Measurements from ENCODE around the gene IL1RAP.
"Not testable (repeated sequence)": the region's sequence is repeated elsewhere in the genome, so short reads cannot be mapped to it uniquely, and the experiment has no call there.

IL1RAP gene

DNA sequence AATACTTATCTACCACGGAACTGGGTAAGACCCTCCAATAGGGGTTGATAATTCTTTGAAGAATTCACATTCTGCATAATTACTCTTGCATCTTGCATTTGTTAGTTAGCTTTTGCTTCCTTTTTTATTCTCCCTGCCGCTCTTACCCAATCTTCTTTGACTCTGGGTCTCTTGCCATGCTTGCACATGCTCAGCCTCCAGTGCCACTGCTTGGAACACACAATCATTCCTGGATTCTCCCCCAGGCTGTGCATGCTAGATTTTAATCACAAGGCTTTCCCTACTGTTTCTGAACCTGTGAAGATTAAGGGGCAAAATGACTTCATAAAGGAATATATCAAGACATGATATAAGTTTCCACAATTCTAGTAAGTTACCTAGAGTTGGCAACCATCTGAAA is 133.1 kb downstream of the IL1RAP start:
- DNase-seq (ENCODE audit: low spot score) (no peak), FAIRE-seq (no peak)

DNA sequence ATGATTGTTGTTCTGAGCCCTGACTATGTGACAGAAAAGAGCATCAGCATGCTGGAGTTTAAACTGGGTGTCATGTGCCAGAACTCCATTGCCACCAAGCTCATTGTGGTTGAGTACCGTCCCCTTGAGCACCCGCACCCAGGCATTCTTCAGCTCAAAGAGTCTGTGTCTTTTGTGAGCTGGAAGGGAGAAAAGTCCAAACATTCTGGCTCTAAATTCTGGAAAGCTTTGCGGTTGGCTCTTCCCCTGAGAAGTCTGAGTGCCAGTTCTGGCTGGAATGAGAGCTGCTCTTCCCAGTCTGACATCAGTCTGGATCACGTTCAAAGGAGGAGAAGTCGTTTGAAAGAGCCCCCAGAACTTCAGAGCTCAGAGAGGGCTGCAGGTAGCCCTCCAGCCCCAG is 142.0 kb downstream of the IL1RAP start:
- FAIRE-seq (no peak), DNase-seq (ENCODE audit: low spot score) (no peak)

DNA sequence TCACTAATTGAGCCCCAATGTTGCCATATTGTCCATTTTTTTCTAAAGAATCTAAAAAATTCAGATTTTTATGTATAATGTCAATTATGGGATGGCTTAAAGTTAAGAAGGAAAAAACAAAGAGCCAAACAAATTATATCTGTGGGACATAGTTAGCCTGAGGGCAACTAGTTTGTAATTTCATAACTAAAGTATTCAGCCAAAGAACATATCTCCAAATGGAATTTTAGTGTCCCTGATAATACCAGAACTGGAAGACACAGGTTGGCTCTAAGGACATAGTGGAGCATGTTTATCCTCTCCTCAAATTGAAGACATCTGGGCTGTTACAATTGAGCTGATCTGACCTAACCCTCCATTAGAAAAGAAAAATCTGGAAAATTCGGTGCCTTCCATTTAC is 144.2 kb downstream of the IL1RAP start:
- no peak for FAIRE-seq
- no peak for DNase-seq (ENCODE audit: low spot score)

DNA sequence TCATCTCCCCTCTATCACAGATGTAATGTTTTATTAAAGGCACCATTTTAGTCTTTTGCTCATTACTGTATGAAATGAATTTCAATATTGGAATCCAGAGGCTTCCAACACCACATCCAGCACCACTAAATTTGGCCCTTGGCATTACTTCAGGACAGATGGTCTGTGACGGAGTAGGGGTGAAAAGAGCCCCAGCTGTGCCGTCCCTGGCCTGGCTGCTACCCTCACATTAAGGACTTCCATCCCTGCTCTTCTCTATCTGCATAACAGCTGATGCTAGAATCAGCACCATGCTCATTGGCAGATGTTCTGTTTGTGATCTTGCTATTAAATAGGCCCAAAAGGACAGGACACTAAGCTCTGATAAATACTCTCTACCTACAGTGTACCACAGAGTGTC is 152.9 kb downstream of the IL1RAP start:
- FAIRE-seq: no peak

DNA sequence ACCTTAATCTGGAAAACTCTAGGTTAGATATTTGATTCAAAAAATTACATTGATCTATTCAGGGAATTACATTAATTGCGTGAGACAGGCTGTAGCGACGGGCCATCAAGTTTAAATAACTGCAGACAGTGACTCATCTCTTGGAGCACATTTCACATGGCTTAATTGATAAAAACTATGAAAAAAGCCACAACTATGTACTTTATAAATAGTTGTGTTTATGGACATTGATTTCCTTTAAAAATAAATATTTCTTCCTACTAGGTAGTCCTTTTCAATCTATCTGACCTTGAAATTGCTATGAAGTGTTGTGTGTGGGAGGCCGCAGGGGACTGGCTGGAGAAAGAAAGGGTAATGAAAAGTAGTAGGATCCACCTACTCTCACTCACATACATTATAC is 157.8 kb downstream of the IL1RAP start:
- FAIRE-seq (no peak), DNase-seq (ENCODE audit: low spot score) (peak; percentile 25)

More for the DNA sequence above, 152.9 kb downstream of the IL1RAP start:
- DNase-seq (ENCODE audit: low spot score): no peak

DNA sequence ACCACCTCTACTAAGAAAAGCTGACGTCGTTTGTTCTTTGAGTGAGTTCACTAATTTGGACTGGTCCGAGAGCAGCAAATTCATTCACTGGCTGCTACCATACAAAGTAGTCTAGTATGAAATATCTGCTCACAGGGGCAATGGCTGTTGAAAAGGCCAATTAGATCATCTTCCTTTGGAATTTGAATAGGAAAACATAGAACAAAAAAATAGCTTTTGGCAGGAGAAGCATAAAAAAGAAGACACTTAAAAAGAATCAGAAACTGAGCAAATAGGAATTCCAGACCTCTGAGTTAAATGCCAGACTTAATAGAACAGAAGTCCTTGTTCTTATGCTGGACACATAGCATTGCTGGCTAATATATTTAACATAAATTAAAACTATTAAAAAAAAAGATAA is 159.3 kb downstream of the IL1RAP start:
- DNase-seq (ENCODE audit: low spot score): no peak
- FAIRE-seq: no peak

DNA sequence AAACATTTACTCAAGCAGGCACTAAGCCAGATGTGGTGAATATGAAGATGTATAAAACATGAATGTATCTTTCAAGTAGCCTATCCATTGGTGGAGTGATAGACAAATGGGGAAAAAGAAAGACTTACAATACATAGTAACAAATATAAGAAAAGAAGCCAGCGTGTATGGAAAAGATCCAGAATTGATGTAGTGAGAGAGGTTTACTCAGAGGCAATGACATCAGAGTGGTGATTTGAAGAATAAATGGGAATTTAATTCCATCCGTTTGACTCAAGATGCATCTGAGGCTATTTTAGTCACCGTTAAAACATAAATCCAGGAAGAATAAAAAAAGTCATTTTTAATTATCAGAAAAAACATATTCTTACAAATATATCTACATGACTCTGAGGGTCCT is 162.6 kb downstream of the IL1RAP start:
- no peak for DNase-seq (ENCODE audit: low spot score)
- no peak for FAIRE-seq

DNA sequence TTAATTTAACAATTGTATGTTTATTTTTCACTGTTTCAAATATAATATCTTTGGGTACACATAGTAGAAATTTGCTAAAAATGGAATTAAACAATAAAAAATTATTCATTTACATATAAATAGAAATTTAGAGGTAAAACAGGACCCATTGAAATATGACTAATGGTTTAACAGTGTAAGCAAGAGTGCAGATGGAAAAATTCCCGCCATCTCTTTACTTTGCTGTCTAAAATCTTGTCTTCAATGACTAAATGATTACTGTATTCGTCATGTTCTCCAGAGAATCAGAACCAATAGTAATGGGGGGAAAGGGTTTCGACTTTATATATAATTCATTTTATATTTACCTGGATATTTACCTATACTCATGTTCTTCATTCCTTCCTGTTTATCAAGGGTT is 163.1 kb downstream of the IL1RAP start:
- FAIRE-seq: no peak

DNA sequence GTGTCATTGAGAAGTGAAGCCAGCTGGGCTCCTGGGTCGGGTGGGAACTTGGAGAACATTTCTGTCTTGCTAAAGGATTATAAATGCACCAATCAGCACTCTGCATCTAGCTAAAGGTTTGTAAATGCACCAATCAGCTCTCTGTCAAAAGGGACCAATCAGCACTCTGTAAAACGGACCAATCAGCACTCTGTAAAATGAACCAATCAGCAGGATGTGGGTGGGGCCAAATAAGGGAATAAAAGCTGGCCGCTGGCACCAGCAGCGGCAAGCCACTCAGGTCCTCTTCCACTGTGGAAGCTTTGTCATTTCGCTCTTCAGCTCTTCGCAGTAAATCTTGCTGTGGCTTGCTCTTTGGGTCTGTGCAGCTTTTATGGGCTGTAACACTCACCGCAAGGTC is 164.0 kb downstream of the IL1RAP start:
- not testable (repeated sequence) for FAIRE-seq; DNase-seq (ENCODE audit: low spot score)

More for the DNA sequence above, 163.1 kb downstream of the IL1RAP start:
- DNase-seq (ENCODE audit: low spot score): no peak

DNA sequence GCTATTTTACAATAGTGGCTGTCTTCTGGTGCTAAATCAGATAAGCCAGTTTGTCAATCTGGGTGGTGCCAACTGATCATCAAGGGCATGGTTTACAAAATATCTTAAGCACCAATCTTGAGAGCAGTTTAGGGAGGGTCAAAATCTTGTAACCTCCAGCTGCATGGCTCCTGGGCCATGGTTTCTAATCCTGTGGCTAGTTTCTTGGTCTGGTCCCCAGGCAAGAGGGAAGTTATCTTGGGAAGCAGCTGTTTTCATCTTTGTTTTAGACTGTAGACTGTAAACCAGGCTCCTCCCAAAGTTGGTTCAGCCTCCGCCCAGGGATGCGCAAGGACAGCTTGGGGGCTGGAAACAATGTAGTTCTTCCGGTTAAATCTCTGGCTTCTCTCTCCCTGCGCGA is 166.8 kb downstream of the IL1RAP start:
- DNase-seq (ENCODE audit: low spot score) (no peak), FAIRE-seq (no peak)

DNA sequence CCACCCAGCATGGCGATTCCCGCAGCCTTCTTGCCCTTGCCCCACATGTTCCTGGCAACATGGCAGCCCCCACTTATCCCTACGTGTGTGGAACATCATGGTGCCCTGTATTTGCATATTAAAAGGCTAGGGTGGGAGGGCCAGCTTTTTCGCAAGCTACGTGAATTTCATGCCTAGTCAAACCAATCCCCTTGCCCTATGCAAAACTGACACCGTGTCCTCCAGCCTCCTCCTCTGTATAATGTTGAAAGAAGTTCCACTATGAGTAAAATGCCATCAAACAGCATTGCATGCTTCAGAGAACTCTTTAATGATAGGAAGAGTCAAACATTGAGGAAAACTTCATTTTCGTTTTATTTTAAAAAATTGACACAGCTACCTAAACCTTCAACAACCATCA is 170.9 kb downstream of the IL1RAP start:
- no peak for DNase-seq (ENCODE audit: low spot score)
- no peak for FAIRE-seq

DNA sequence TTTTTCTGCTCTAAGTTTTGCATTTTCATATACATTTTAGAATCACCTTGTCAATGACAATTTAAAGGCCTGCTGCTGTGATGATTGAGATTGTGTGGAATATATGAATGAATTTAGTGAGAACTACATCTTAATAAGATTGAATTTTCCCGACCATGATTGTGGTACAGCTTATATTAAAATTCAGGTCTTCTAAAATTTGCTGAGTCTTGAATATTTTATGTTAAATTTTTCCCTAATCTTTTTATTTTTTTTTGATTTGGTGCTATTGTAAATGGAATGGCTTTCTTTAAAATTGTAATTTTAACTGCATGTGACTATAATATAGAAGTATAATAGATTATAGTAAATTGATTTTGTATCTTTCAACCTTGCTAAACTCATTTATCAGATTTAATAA is 172.1 kb downstream of the IL1RAP start:
- no peak for DNase-seq (ENCODE audit: low spot score)
- no peak for FAIRE-seq

DNA sequence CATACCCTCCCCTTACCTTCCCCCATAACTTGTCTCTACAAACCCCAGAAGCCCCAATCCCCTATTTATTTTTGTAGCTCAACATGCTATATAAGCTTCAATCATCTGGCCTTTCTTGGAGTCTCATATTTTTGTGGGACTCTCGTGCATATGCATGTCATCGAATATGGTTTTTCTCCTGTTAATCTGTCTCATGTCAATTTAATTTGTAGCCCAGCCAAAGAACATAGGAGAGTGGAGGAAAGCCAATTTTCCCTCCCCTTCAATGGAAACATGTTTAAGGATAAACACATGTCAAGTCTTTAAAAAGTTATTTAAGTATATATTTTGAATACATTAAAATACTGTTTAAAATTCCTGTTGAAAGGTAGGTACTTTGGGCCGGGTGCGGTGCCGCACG is 176.4 kb downstream of the IL1RAP start:
- DNase-seq (ENCODE audit: low spot score) (no peak), FAIRE-seq (no peak)

DNA sequence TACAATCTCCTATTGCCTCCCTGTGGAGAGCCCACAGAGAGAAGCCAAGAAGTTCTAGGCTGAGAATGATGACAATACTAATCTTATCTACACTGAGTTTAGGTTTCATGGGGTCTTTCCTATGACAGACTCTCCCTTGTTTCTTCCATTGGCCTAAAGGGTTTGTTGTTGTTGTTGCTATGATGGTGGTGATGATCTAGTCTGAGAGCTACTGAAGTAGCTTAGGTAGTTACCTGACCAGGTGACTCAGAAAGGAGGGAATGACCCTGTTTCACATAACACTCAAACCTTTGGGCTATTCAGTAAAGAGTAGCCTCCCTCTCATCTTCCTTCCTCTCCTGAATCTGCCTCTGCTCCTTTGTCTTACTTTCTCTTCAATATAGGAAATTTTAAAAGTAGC is 178.4 kb downstream of the IL1RAP start:
- FAIRE-seq (no peak), DNase-seq (ENCODE audit: low spot score) (no peak)

DNA sequence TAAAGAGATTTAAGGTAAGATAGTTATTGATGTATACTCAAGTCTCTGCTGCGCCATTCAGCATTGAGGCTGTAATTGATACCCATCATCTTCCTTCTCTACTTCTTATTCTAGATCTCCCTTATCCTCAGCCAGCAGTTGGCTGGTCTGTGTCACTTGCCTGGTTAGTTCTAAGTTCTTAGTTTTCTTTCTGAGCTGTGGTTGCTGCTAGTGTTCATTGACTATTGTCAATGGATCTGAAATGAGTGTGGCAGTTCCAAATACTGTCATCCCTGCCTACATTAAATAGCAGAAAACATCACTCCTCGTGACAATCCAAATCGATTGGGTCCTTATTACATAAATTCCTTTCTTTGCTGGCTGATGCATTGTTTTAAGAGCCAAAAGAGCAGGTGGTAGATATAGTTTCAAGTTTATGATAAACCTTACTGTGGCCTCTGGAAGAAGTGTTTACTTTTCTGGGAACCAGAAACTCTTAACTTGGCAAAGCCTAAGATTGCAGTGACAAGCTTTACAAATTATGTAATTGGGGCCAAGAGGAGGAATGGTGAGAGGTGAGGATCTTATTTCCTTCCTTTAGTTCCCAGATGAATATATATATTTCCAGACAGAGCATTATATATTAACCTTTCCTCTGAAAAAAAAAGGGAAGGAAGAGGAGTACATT is 180.6 kb downstream of the IL1RAP start:
- FAIRE-seq: no peak
- no peak for DNase-seq (ENCODE audit: low spot score)

DNA sequence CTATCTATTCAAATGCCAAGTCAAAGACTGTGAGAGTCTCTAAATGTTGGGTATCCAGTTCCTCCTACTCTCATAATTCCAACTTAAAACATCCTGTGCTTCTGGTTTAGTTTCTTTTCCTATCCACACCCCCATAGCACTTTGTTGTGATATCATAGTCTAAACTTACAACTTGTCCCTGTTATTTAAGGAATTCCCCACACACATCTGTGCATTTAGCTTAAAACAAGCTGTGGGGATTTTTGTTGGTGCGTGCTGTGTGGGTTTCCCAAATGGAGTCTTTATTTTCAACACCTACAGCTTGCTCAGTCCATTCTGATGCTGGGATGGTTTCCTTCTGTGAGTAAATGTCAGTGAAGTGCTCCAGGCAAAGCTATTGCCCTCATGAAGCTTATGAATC is 181.3 kb downstream of the IL1RAP start:
- FAIRE-seq (no peak), DNase-seq (ENCODE audit: low spot score) (no peak)

DNA sequence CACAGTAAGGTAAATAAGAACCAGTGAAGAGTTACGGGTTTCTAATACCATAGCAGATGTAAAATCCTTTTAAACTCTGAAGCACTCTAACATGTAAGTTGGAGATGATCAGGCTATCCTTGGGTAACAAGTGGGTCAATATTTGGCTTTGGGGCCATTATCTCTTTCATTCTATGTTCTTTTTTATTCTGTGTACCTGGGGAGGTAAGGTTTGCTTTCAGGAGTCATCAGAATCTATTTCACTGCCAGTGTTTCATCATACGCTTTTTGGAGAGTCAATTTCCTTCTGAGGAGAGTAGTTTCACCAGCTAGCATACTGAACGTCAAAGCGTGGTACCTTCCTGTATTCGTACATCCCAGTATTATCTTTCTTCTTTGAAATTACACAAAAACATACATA is 182.1 kb downstream of the IL1RAP start:
- DNase-seq (ENCODE audit: low spot score): no peak
- no peak for FAIRE-seq

DNA sequence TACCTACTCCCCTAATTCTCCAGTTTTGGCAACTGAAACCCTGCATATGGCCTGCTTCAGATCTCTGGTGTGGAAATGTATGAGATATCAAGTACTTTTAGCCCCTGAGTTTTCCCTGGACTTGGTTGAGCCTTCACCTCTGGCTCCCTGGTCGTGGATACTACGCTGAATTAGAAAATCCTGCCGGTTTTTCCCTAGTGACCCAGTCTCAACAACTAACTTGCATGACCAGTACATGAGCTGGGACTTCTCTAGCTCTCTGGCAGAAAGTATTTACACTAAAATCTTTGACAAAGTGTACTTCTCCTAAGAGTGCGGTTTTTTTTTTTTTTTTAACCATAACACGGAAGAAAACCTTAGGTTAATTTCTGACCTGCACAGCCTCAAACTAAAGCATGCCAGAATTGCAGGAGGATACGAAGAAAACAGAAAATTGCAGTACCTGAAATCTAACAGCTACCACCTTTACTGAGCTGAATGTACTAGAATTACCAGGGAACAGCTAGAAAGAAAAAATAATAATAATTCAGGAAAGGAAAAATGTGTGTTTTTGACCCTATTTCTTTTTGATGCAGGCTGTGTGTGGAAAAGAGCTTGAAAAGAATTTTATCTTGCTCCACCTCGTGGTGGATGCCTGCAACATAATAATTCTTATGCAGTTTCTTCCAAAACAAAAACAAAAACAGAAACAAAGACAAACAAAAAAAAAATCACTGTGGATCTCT is 183.1 kb downstream of the IL1RAP start:
- DNase-seq (ENCODE audit: low spot score) (peak; percentile 18), FAIRE-seq (no peak)

DNA sequence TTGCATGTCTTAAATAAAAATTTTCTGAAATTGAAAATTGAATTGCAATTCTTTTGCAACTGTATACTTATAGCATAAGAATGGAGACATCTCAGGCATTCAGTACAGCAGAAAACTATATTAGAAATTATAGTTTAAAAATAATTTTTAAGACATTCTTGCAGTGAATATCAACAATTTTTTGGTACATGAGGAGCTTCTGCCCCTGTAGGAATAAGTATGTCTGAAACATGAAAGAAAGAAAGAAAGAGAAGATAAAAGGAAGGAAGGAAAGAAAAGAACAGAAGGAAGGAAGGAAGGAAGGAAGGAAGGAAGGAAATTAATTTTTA is 183.6 kb downstream of the IL1RAP start:
- no peak for FAIRE-seq
- DNase-seq (ENCODE audit: low spot score): no peak

DNA sequence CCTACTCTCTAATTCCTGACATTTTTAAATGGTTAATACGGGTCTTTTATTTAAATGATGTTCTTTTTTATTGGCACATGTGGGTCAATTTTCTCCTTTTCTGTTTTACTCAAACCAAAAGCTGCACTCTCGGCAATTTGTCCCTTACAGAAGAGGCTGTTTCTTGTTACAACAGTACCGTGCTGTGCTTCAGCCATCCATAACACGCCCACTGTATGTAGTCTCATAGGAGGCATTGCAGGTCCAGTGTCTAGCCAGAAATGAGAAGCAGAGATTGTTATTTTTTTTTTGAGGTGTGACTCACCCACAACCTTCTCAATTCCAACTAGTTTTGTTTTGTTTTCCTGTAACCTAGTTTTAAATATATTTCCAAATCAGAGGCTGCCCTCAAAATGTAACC is 184.0 kb downstream of the IL1RAP start:
- FAIRE-seq: no peak
- peak; percentile 14 for DNase-seq (ENCODE audit: low spot score)

DNA sequence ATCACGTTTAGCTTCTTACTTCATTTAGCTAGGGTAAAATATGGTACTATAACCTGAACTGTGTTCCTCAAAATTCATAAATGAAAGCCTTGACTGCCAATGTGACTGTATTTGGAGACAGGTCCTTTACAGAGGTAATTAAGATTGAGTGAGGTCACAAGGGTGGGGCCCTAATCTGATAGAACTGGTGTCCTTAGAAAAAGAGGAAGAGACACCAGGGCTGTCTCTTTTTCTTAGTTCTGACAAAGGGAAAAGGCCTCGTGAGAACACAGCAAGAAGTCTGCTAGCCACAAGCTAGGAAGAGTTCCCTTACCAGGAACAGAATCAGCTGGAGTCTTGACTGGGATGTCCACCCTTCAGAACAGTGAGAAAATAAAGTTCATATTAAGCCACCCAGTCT is 185.9 kb downstream of the IL1RAP start:
- FAIRE-seq: no peak
- no peak for DNase-seq (ENCODE audit: low spot score)

DNA sequence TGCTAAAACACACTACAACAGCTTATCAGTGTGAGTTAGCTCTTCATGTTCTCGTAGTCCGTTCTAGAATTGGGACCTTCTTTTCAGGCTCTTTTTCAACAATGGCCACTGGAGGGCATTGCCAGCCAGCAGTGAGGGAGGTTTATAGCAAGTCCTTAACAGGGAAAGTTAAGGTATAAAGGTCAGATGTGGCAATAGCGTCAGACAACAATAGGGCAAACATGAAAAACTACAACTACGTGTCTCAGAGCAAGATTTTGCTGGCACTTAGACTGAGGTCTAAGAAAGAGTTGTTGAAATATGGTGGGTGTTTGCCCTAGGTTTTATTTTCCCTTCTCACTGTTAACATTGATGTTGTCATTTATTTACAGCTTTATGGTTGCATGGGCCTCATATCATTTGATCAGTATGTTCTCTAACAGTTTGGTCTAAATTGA is 187.2 kb downstream of the IL1RAP start:
- no peak for FAIRE-seq

DNA sequence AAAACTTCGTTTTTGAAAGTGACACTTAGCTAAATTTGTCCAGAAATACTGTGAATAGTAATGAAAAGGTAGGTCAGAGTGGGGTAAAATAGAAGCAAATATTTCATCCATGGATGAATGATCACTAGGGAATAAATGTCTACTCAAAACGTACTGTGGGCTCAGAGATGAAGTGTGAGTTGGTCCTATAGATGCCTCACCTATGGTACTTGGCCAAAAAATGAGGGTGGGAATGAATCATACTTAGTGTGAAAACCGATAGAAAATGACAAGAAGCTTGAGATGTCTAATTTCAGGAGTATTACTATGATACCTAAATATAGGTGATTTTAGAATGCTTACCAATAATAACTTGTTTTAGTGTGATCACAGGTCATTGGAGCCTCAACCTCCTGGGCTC is 192.7 kb downstream of the IL1RAP start:
- no peak for DNase-seq (ENCODE audit: low spot score)
- FAIRE-seq: no peak

More for the DNA sequence above, 187.2 kb downstream of the IL1RAP start:
- DNase-seq (ENCODE audit: low spot score): peak; percentile 44

Data from urothelium cell line (cell line).